KMS-11 (cell line): ENCODE results near the gene SPRY4.

ENCODE experiments used
- H2AFZ ChIP-seq: fragments of 200-600 bp; sonication (generic); 2 replicates; pipeline ENCODE4 v1.6.1; 2016; ENCODE audit warnings: antibody characterized with exemption, mixed run types, low read depth
- H3K27ac ChIP-seq: fragments of 200-600 bp; sonication (generic); 2 replicates; pipeline ENCODE4 v1.6.1; 2016; ENCODE audit warnings: mild to moderate bottlenecking, mixed run types
- H3K27me3 ChIP-seq: fragments of 200-600 bp; sonication (generic); 2 replicates; pipeline ENCODE4 v1.6.1; 2017; ENCODE audit warnings: mild to moderate bottlenecking, low read depth, mixed run types, moderate library complexity; ENCODE audit not compliant: insufficient read depth
- H3K36me3 ChIP-seq: fragments of 200-600 bp; sonication (generic); 2 replicates; pipeline ENCODE4 v1.6.1; 2017; ENCODE audit warnings: mild to moderate bottlenecking, mixed run types; ENCODE audit not compliant: insufficient read depth
- H3K4me1 ChIP-seq: fragments of 200-600 bp; sonication (generic); 2 replicates; pipeline ENCODE4 v1.6.1; 2016; ENCODE audit warnings: mild to moderate bottlenecking, low read depth, mixed run types; ENCODE audit not compliant: poor library complexity, severe bottlenecking
- H3K4me2 ChIP-seq: fragments of 200-600 bp; sonication (generic); 2 replicates; pipeline ENCODE4 v1.7.0; 2016; ENCODE audit warnings: mild to moderate bottlenecking, mixed run types
- H3K4me3 ChIP-seq: fragments of 200-600 bp; sonication (generic); IDR thresholded peaks from 2 replicates; pipeline ENCODE4 v1.6.1; 2017; ENCODE audit warnings: low read depth, low read length, mixed read lengths; ENCODE audit not compliant: insufficient read depth
- H3K79me2 ChIP-seq: fragments of 200-600 bp; sonication (generic); 2 replicates; pipeline ENCODE4 v1.6.1; 2016; ENCODE audit warnings: low read depth, mixed run types; ENCODE audit not compliant: insufficient read depth
- H3K9ac ChIP-seq: fragments of 200-600 bp; sonication (generic); 2 replicates; pipeline ENCODE4 v1.6.1; 2016; ENCODE audit warnings: mild to moderate bottlenecking, mixed run types
- H4K20me1 ChIP-seq: fragments of 200-600 bp; sonication (generic); 2 replicates; pipeline ENCODE4 v1.6.1; 2016; ENCODE audit warnings: mild to moderate bottlenecking, mixed run types; ENCODE audit not compliant: insufficient read depth
- TF ChIP-seq, protein P1 (sequence below): fragments of 200-600 bp; sonication (generic); conservative IDR thresholded peaks from 2 replicates; pipeline ENCODE4 v1.6.1; 2017; ENCODE audit warnings: low read depth, mild to moderate bottlenecking, antibody characterized with exemption, low read length, moderate library complexity, mixed read lengths

The SPRY4 gene

DNA sequence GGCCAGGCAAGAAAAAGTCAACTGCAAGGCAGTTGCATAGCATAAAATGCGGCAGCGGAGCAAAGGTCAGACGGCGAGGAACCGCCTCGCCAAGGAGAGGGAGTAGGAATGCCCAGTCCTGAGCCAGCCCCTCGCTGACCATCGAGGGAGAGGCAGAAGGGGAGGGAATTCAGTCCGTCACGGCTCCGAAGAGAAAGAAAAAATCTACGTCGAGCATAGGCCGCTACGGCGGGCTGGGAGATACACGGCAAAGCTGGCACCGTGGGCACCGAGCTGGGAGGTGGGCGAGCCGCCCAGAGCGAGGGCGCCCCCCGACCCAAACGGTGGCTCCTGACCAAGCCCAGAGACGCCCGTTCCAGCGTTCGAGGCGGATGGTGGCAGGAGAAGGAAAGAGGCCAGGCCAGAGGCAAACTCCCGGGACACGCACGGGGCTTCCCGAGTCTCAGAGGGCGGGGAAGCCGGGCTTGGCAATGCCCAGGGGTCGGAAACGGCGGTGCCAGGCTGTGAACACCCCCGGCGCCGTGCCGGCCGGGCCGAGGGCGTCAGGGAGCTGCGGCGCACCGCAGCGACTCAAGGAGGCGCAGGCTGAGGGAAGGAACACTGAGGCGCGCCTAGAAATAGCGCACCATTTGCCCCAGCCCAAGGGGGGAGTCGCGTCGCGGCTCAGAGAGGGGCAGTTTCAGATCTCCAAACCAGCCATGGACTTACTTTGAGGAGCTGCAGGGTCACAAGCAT is 518 bp downstream of the SPRY4 start:
- Histone ChIP-seq H3K79me2 (no peaks in the 10 kb centered on the region), H4K20me1 (no peaks in the 10 kb centered on the region), H2AFZ (peak overlapping the region; percentile 90), H3K36me3 (no peaks in the 10 kb centered on the region), H3K27ac (peak overlapping the region; percentile 61), H3K4me2 (peak overlapping the region; percentile 87), H3K4me3 (no peak overlapping the region), H3K4me1 (peaks cover 4% of the 10 kb centered on the region), H3K27me3 (no peaks in the 10 kb centered on the region), H3K9ac (peak overlapping the region; percentile 64; the same call in 1 of the 2 replicates)
- TF ChIP-seq, protein P1, sequence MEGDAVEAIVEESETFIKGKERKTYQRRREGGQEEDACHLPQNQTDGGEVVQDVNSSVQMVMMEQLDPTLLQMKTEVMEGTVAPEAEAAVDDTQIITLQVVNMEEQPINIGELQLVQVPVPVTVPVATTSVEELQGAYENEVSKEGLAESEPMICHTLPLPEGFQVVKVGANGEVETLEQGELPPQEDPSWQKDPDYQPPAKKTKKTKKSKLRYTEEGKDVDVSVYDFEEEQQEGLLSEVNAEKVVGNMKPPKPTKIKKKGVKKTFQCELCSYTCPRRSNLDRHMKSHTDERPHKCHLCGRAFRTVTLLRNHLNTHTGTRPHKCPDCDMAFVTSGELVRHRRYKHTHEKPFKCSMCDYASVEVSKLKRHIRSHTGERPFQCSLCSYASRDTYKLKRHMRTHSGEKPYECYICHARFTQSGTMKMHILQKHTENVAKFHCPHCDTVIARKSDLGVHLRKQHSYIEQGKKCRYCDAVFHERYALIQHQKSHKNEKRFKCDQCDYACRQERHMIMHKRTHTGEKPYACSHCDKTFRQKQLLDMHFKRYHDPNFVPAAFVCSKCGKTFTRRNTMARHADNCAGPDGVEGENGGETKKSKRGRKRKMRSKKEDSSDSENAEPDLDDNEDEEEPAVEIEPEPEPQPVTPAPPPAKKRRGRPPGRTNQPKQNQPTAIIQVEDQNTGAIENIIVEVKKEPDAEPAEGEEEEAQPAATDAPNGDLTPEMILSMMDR: no peak

DNA sequence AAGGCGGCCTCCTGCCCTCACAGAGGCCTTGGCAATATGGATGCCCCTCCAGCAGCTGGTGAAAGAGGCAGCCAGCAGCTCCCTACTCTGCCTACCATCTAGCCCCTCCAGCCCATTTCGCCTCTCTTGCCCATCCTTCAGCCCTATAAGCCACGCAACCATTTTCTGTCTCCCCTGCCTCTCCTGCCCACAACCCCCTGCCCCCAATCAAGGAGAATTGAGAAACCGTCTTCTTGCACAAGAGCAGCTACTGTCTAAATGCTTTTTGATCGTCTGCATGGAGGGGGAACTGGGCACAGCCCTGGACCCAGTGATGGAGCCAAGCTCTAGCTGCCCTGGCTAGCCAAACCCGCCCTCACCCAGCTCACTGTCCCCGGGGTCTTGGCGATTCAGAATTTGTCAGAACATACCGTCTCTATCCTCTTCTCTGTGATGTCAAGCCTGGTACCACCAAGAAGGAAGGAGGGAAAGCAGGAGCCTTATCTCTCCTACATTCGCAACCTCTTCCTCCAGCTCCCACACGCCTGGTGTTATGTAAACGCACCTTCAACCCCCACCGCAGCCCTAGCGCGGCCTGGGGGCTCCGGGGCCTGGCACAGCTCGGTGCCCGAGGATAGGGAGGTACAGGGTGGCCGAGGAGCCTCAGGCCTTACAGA is 1.2 kb downstream of the SPRY4 start:
- H3K4me1 ChIP-seq: peaks cover 7% of the 10 kb centered on the region
- no peaks in the 10 kb centered on the region for H4K20me1 ChIP-seq
- no peaks in the 10 kb centered on the region for H3K27me3 ChIP-seq
- no peaks in the 10 kb centered on the region for H3K36me3 ChIP-seq
- no peaks in the 10 kb centered on the region for H3K79me2 ChIP-seq
- H3K4me3 ChIP-seq: no peak overlapping the region
- TF ChIP-seq, protein P1: no peak
- peak overlapping the region; percentile 87 for H3K4me2 ChIP-seq
- no peak overlapping the region for H3K27ac ChIP-seq
- peak overlapping the region; percentile 90 for H2AFZ ChIP-seq
- H3K9ac ChIP-seq: peak overlapping the region; percentile 64; the same call in 1 of the 2 replicates

DNA sequence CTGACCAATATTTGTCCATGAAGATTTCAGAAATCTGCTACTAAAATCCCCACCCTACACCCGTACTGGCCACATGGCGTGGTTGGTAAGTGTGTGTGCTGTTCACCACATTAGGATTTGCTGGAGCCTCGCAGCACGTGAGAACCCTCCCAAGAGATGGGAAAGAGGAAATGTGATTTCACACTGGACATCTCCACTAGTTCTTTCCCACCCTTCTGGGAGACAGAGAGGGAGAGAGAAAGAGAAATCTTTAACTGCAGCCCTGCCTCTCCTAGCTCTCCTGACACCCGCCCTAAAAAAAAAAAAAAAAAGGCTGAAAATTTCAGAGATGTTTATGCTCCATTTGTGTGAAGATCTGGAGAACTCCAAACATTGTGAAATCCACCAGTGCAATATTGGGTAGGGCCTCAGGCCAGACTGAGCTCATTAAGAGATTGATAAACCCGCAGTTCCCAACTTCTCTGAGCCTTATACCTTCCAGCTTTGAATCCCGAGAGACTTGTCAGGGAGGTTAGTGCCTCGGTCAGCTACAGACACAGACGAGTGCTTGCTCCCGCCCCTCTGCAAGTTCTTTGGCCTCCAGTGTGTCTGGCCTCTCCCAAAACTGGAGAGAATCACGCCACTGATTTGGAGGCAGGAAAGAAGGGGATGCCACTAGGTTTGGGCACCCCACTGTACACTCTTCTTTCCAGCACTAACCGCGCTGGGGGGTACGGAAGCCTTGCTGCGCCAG is 1.9 kb downstream of the SPRY4 start:
- peaks cover 7% of the 10 kb centered on the region for H3K4me1 ChIP-seq

DNA sequence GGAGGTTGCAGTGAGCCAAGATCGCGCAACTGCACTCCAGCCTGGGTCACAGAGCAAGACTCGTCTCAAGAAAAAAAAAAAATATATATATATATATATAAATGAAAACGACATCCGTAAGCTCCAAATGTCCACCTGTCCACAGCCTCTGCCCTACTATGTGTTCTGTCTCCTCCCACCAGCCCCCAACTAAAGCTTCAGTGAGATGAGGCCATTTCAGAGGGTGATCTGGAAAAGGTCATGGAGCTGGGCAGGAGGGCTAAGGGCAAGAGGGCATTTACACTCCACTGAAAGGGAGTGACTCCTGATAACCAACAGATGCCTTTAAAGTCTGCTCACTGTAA is 2.4 kb downstream of the SPRY4 start:
- no peak overlapping the region for H2AFZ ChIP-seq
- no peaks in the 10 kb centered on the region for H3K36me3 ChIP-seq
- no peaks in the 10 kb centered on the region for H3K27me3 ChIP-seq
- no peak overlapping the region for H3K27ac ChIP-seq
- no peak overlapping the region for H3K4me3 ChIP-seq
- H3K4me2 ChIP-seq: no peak overlapping the region
- TF ChIP-seq, protein P1: no peak
- H3K4me1 ChIP-seq: peaks cover 7% of the 10 kb centered on the region
- H4K20me1 ChIP-seq: no peaks in the 10 kb centered on the region
- no peaks in the 10 kb centered on the region for H3K79me2 ChIP-seq
- no peak overlapping the region for H3K9ac ChIP-seq

More for the DNA sequence above, 1.9 kb downstream of the SPRY4 start:
- Histone ChIP-seq H4K20me1 (no peaks in the 10 kb centered on the region), H3K36me3 (no peaks in the 10 kb centered on the region), H3K4me2 (no peak overlapping the region), H3K27me3 (no peaks in the 10 kb centered on the region), H2AFZ (no peak overlapping the region), H3K79me2 (no peaks in the 10 kb centered on the region), H3K27ac (no peak overlapping the region), H3K4me3 (no peak overlapping the region), H3K9ac (no peak overlapping the region)
- TF ChIP-seq, protein P1: no peak
